Measurements from ENCODE around the gene CEP152.

The CEP152 gene

GRCh38 chr15:48774484-48774883 lies 36.4 kb downstream of the CEP152 start:
- no peak for DNase-seq

- no peak for DNase-seq
Observed at GRCh38 chr15:48766196-48766595, 44.7 kb downstream of the CEP152 start.

- DNase-seq, result no peak
Observed at GRCh38 chr15:48765022-48765421, 45.8 kb downstream of the CEP152 start.

- DNase-seq, result no peak
Observed at GRCh38 chr15:48761393-48762158, 49.3 kb downstream of the CEP152 start.

GRCh38 chr15:48759921-48760320 lies 50.9 kb downstream of the CEP152 start:
- no peak for DNase-seq

DNA sequence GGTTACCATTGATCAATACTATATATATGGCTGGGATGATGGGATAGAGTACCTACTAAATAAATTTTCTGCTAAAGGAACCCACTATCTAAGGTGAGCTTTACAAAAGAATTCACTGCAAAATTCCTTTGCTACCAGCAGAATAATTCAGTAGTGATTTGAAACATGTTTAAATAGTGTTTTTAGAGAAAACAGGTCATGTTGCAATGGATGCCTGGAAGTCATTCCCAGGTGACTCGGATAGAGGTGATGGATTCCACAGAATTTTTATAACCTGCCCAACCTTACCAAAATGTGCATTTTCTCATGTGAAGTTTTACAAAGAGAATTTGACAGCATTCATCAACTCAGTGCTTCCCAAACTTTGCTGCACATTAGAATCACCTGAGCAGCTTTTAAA lies 53.2 kb downstream of the CEP152 start:
- DNase-seq, result no peak

GRCh38 chr15:48754011-48754410 lies 56.9 kb downstream of the CEP152 start:
- DNase-seq, result no peak

DNA sequence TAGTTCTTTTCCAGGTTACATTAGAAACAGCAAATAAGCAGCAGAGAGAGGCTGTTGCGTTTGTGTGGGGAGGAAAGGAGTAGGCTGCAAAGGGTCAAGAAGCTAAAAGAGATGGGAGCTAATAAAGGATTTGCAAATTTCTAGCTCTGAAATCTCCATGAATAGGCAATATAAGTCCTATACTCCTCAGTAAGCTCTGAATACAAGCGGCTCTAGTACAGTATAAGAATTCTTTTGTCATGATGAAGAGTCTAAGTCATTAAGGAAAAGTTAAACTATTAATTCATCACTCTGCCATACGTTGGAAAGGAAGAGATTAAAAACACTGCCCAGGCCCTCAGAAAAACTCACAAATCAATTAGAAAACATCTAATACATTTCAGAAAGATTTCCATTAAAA lies 59.3 kb downstream of the CEP152 start:
- DNase-seq, result no peak

- no peak for DNase-seq
Observed at GRCh38 chr15:48748535-48748934, 62.3 kb downstream of the CEP152 start.

- DNase-seq, result no peak
Observed at GRCh38 chr15:48733615-48734014, 77.3 kb downstream of the CEP152 start.

DNA sequence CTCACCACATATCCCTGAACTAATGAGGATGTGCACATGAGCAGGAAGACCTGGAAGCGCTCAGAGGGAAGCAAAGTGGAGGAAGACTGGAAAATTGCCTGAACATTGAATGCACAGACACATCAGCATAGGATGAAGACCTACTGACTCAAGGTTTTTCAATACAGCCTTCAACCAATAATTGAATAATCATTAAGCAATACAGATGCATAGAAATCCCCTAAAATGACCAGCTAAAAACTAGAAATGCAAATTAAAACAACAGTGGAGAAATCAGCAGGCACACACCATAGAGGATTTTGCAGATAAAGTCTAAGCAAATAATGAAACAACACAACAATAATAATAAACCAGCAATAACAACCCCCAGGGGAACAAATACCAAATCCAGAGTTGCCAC lies 80.4 kb downstream of the CEP152 start:
- DNase-seq, result no peak

- DNase-seq, result no peak
Observed at GRCh38 chr15:48723969-48724368, 86.9 kb downstream of the CEP152 start.

DNA sequence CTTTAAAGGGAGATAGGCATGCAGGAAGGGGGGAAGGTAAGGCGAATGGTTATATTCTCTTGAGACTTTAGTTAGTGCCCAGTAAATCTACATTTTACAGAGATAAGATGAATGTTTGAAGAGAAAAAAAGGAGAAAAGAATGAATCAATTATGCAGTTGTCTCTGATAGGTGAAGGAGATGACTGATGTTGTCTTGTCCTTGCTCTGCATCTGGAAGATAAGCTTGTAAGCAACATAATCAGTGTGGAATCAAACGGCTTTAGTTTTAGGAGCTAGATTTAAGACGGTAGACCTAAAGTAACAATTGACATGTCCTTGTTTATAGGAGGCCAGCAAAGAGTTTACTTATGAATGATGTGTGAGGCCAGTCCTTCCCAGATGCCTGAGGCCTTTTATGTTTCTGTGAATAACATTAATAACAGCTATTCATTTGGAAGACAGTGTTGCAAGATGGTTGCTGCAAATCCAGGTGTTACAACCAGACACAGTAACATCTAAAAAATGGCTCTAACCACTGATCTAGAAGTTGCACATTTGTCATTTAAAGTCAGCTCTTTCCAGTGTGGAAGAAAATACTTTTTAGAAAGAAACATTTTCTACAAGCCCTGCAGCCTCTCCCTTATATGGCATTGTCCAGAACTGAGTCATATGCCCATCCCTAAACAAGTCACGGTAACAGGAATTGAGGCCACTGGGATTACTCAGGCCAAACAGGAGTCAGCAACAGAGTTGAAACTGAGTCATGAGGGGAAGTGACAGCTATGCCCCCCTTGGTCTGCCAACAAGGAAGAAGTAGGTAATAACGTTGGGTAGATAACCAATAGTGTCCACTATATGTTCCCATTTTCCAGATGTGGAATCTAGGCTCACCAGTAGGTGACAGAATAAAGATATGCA lies 87.9 kb downstream of the CEP152 start:
- no peak for DNase-seq

DNA sequence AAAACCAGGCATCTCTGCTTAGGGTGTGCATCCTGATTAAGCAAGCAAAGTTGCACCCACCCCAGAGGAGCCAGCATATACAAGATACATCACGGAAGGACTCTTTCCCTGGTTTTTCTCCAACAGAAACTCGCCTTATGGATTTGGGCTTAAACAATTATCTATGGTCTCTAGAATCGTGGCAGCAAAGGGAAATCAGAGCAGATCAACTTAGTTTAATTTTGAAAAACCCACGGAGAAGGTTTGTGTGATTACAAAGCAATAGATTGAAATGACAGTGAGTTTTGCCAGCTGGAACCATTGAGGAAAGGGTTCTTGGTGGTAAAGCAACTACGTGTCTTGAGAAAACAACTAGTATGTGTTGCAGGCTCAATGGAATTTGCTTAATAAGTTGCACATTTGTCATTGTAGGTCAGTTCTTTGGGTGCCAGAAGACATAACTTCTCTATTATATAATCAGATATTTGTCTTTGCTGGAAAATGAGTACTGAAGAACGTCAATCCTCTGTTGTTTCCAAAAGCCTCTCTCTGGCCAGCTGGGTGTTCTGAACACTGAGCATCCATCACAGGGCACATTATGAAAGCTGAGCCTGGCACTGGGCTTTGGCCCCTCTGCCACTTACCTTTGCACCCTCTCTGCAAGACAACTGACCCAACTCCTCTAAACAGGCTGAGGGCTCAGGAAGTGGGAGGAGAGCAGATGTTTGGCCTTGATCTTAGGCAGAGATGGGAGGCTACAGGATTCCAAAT lies 89.6 kb downstream of the CEP152 start:
- no peak for DNase-seq

GRCh38 chr15:48720646-48721045 lies 90.2 kb downstream of the CEP152 start:
- DNase-seq, result no peak

DNA sequence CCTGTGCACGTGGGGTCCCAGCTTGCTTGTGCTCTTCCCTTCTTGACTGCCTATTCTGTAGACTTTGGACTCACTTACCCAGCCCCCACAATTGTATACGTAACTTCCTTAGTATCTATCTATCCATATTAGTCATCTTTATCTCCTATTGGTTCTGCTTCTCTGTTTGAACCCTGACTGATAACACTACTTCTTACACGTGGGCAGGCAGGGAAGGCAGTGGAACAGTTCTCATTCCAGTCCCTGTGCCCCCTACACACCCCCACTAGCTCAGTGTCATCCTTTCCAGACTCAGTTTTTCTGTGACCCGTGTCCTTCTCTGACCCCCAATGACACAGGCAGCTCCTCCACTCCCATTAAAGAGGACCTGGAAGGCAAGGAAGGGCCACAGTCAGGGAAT lies 91.2 kb downstream of the CEP152 start:
- DNase-seq, result no peak

DNA sequence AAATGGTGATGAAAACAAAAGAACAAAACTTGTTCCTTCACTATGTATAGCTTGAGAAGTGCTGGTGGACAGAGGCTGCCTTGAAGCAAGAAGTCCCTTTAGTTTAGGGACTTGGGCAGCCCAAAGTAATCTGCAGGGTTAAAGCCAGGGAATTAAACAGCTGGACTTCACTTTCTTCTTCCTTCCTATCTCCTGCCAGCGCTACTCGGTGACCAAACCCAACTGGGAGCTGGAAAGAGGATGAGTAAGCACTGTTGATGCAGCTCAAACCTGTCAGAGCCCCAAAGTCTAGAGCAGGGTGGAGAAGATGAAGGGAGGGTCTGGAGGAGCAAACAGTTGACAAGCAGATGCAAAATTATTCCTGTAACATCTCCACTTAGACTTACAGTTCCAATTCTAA lies 92.2 kb downstream of the CEP152 start:
- no peak for DNase-seq

DNA sequence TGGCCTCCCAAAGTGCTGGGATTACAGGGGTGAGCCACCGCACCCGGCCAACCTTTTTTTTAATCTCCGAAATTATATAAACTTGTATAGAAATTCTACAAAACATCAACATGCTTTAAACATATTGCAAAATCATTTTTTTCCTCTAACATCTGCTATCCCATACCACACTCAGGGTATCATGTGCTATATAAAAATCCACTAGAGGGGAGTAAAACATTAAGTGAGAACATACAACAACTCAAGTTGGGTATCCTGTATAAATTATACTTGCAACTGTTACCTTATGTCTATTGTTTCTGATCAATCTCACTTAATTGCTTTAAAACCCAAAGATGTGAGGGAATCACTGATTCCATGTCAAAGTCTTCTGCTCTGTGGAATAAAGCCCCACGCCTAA lies 93.4 kb downstream of the CEP152 start:
- no peak for DNase-seq

DNA sequence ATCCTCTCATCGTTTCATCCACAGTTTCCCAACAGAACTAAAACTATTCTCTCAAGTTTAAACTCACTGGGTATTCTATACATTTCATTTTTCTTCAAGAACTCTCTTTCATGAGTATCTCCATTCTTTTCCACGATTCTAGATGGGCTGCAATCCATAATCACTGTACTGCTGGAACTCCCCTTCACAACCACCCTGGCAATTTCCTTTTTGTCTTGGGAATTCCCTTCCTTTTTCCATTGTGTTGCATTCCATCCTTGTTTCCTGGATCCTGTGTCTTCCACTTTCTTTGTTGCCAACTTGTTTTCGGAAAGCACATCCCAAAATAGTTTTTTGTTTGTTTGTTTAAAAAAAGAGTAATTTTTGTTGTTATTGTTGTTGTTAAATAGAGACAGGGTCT lies 98.3 kb downstream of the CEP152 start:
- DNase-seq, result no peak

- DNase-seq, result no peak
Observed at GRCh38 chr15:48710952-48711495, 99.8 kb downstream of the CEP152 start.

- no peak for DNase-seq
Observed at GRCh38 chr15:48708641-48709040, 102.2 kb downstream of the CEP152 start.

DNA sequence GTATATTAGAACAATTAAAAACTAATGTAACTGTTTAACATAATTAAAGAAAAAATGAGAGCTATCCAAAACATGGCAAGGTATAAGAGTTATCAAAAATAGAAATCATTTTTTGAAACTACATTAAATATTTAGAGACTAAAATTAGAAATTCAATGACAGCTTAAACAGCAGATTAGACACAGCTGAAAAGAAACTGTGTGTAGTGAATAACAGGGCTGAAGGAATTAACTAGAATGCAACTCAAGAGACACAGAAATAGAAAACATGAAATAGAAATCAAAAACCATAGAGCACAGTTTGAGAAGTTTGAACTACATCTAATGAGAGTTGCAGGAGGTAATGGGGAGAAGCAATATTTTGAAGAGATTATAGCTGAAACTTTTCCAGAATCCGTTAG lies 105.5 kb downstream of the CEP152 start:
- DNase-seq, result no peak

All from anterior cingulate cortex (tissue), 58 donors.